ENCODE measurements around the gene CSF1R. TPM values are rescaled to one million over a fixed set of nuclear protein-coding genes. Genes with fewer than 3 reads are reported as not detected.

Gene CSF1R
- total and polyA plus RNA-seq, 2 of the 8 experiments (the other 6 are each of a cell fraction or from before 2014, with no cell fraction given), result 0.12 TPM; not detected in 1

DNA sequence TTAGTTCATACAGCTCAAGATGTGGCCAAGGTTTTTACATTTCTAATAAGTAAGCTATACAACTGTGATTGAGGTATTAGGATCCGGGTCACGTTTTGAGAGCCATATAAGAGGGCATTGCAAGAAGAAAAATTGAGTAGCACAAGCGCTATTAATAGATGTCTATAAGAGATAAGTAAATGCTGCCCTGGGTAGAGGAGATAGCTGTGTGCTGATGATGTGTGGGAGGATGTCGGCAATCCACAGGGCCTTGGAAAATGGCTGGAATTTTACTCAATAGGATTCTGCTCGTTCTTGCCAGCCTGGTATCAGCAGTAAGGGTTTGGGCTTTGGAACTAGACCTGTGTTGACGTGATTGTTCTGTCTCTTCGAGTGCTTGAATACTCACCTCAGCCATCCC is 41.6 kb downstream of the CSF1R start:
- no peaks in the 10 kb centered on the region for H3K27me3 ChIP-seq (replicated peaks in 1 of 4; ENCODE audit: control insufficient read depth in 3 of 4, extremely low read depth in 1 of 4, insufficient read depth in 3 of 4, low read length in 3 of 4)
- no peak for FAIRE-seq
- CTCF ChIA-PET (ENCODE audit: partially characterized antibody), result interaction anchor here (0.8 to 2.3 kb wide), 16 partner anchors 8 to 403 kb away, joined by 3 to 10 read pairs (median 5); no protein-coding TSS in a partner anchor

More for the DNA sequence above, 41.6 kb downstream of the CSF1R start:
- WGBS, 2 experiments (ENCODE audit: extremely low coverage in 1 of 2, insufficient coverage in 1 of 2, insufficient read length in 1 of 2, insufficient replicate concordance in 2 of 2, low coverage in 1 of 2, low lambda C conversion rate in 2 of 2, missing lambda C conversion rate in 1 of 2), result 90% methylated on average over 7 of the region's 7 CpGs; no CpG with 5 or more reads in 1 of the 2 experiments
- no peak for DNase-seq (ENCODE audit: low read depth in 1 of 2, low spot score in 2 of 2)
- H2BK20ac ChIP-seq (ENCODE audit: low read length), result no peak overlapping the region
- H2BK5ac ChIP-seq (ENCODE audit: low read depth, low read length), result no peak overlapping the region
- H2AFZ ChIP-seq (ENCODE audit: low read length), result no peak overlapping the region
- no peak overlapping the region for H3K9ac ChIP-seq (replicated peaks in 1 of 4; ENCODE audit: extremely low read depth in 1 of 4, low read depth in 3 of 4, low read length in 3 of 4)
- H2BK15ac ChIP-seq (ENCODE audit: low read length), result no peak overlapping the region
- no peak overlapping the region for H2BK120ac ChIP-seq (replicated peaks; ENCODE audit: low read depth, low read length)
- H3K79me1 ChIP-seq (ENCODE audit: low read depth, low read length), result no peaks in the 10 kb centered on the region
- H4K8ac ChIP-seq (ENCODE audit: extremely low read depth, insufficient read depth, low read length), result no peak overlapping the region
- H2BK12ac ChIP-seq (ENCODE audit: low read depth, low read length), result no peak overlapping the region
- TF ChIP-seq, protein P1, sequence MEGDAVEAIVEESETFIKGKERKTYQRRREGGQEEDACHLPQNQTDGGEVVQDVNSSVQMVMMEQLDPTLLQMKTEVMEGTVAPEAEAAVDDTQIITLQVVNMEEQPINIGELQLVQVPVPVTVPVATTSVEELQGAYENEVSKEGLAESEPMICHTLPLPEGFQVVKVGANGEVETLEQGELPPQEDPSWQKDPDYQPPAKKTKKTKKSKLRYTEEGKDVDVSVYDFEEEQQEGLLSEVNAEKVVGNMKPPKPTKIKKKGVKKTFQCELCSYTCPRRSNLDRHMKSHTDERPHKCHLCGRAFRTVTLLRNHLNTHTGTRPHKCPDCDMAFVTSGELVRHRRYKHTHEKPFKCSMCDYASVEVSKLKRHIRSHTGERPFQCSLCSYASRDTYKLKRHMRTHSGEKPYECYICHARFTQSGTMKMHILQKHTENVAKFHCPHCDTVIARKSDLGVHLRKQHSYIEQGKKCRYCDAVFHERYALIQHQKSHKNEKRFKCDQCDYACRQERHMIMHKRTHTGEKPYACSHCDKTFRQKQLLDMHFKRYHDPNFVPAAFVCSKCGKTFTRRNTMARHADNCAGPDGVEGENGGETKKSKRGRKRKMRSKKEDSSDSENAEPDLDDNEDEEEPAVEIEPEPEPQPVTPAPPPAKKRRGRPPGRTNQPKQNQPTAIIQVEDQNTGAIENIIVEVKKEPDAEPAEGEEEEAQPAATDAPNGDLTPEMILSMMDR (IDR thresholded peaks at IDR 0.05; ENCODE audit: control extremely low read depth in 1 of 3, insufficient read depth in 1 of 3, low read depth in 1 of 3, low read length in 3 of 3), result no peak
- no peak for TF ChIP-seq CREB1 (IDR thresholded peaks at IDR 0.05)
- no peak for TF ChIP-seq CTBP2 (IDR thresholded peaks at IDR 0.05; ENCODE audit: borderline replicate concordance, insufficient read depth, insufficient read length, low read length)
- TF ChIP-seq SAP30 (IDR thresholded peaks at IDR 0.05; ENCODE audit: insufficient read depth, insufficient replicate concordance, low read length), result no peak
- TF ChIP-seq CBX8 (IDR thresholded peaks at IDR 0.05; ENCODE audit: borderline replicate concordance, low read depth, low read length), result no peak
- H3K27ac ChIP-seq (ENCODE audit: low read depth, low read length), result no peak overlapping the region
- POLR2A ChIA-PET (ENCODE audit: partially characterized antibody), result interaction anchor here (1.2 to 1.4 kb wide), 2 partner anchors 9 to 367 kb away, joined by 3 to 6 read pairs; no protein-coding TSS in a partner anchor
- H3K79me2 ChIP-seq (ENCODE audit: control insufficient read depth in 1 of 2, insufficient read depth in 2 of 2, low read length in 2 of 2), result no peaks in the 10 kb centered on the region
- no peak overlapping the region for H3K18ac ChIP-seq (ENCODE audit: extremely low read depth, low read length)
- no peak overlapping the region for H3K4me3 ChIP-seq (ENCODE audit: extremely low read depth in 1 of 4, insufficient read depth in 2 of 4, low read depth in 3 of 4, low read length in 4 of 4)
- H3K4me2 ChIP-seq (ENCODE audit: insufficient read depth in 1 of 2, low read depth in 2 of 2, low read length in 2 of 2), result no peak overlapping the region
- no peaks in the 10 kb centered on the region for H3K4me1 ChIP-seq (replicated peaks in 1 of 4; ENCODE audit: control insufficient read depth in 3 of 4, insufficient read depth in 4 of 4, low read length in 3 of 4)
- no peak overlapping the region for H4K91ac ChIP-seq (replicated peaks; ENCODE audit: insufficient read length, low read length)
- H3K36me3 ChIP-seq (ENCODE audit: control insufficient read depth in 2 of 4, insufficient read depth in 4 of 4, low read length in 3 of 4), result peaks cover 27 to 75% (median 62%) of the 10 kb centered on the region in 4 experiments
- H3K14ac ChIP-seq (ENCODE audit: insufficient read length), result no peak overlapping the region
- H2AK5ac ChIP-seq (ENCODE audit: low read depth, low read length), result no peak overlapping the region
- no peak overlapping the region for H3K23ac ChIP-seq (ENCODE audit: insufficient read length)
- no peak overlapping the region for H3K4ac ChIP-seq (replicated peaks; ENCODE audit: insufficient read length, low read depth, low read length)
- H4K20me1 ChIP-seq (replicated peaks in 1 of 2; ENCODE audit: control insufficient read depth in 1 of 2, insufficient read depth in 2 of 2, low read length in 2 of 2), result peaks cover 0 to 5% of the 10 kb centered on the region in 2 experiments
- no peak overlapping the region for H3K56ac ChIP-seq (replicated peaks; ENCODE audit: insufficient read length, low read depth, low read length)
- H3K23me2 ChIP-seq (ENCODE audit: low read depth, low read length), result no peaks in the 10 kb centered on the region
- H3K9me3 ChIP-seq (ENCODE audit: insufficient read depth in 2 of 2, low read depth in 1 of 2, low read length in 1 of 2), result no peaks in the 10 kb centered on the region
- no peak overlapping the region for H4K5ac ChIP-seq (ENCODE audit: insufficient read length, low read depth, low read length)
